Stimulated activated naive CD8-positive, alpha-beta T cell treated with anti-CD3 and anti-CD28 coated beads, Interleukin-15, Interleukin-2, amounts not matched to agents 100 ng/mL and 50 ng/mL, for 24 hours (primary cell): ENCODE measurements around the gene PAK1IP1.
A peak's percentile ranks its signal among the peaks of the same experiment; 100 is the strongest.
"Not testable (repeated sequence)": the region's sequence is repeated elsewhere in the genome, so short reads cannot be mapped to it uniquely, and the experiment has no call there.

Experiments used
- H3K27ac Mint-ChIP-seq: one replicate; pipeline ENCODE4 v1.8.0; 2021; ENCODE audit warnings: mild to moderate bottlenecking, mixed read lengths
- H3K27me3 Mint-ChIP-seq: one replicate; pipeline ENCODE4 v1.8.0; 2021; ENCODE audit warnings: mixed read lengths
- H3K36me3 Mint-ChIP-seq: one replicate; pipeline ENCODE4 v1.8.0; 2021; ENCODE audit warnings: low read depth, mixed read lengths
- H3K4me1 Mint-ChIP-seq: one replicate; pipeline ENCODE4 v1.8.0; 2021; ENCODE audit warnings: low read depth, mixed read lengths
- H3K4me3 Mint-ChIP-seq: one replicate; pipeline ENCODE4 v1.8.0; 2021; ENCODE audit warnings: mild to moderate bottlenecking, mixed read lengths
- H3K9me3 Mint-ChIP-seq: one replicate; pipeline ENCODE4 v1.8.0; 2021; ENCODE audit warnings: mixed read lengths

The PAK1IP1 gene

GRCh38 chr6:10720960-10721849 is 26.4 kb downstream of the PAK1IP1 start:
- peak overlapping the region; percentile 87 for H3K27ac Mint-ChIP-seq
- not testable (repeated sequence) for H3K27me3 Mint-ChIP-seq

DNA sequence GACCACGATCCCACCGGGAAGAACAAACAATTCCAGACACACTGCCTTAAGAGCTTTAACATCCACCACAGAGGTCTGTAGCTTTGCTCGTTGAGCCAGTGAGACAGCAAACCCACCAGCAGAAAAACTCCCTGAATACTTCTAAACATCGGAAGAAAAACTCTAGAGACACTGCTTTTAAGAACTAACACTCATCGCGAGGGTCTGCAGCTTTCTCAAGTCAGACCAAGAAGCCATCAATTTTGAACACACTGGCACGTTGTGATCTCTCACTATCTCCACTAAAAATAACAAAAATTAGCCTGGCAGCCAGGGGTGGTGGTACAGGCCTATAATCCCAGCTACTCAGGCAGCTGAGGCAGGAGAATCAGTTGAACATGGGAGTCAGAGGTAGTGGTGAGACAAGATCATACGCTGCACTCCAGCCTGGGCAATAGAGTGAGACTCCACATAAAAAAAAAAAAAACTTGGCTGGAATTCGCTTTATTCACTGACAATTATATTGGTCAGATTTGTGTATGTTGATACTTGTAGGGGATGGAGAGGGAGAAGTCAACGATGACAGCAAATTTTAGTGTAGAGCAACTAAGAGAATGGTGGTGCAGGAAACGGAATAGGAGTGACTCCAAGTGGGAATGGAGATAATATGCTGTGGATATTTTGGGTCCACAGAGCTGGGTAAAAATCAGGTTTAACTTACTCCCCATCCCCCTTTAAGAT is 27.2 kb downstream of the PAK1IP1 start:
- H3K9me3 Mint-ChIP-seq: no peaks in the 10 kb centered on the region
- peaks cover 10% of the 10 kb centered on the region for H3K36me3 Mint-ChIP-seq
- H3K27me3 Mint-ChIP-seq: no peaks in the 10 kb centered on the region
- peak overlapping the region; percentile 93 for H3K4me3 Mint-ChIP-seq
- H3K4me1 Mint-ChIP-seq: peaks cover 52% of the 10 kb centered on the region
- peak overlapping the region; percentile 87 for H3K27ac Mint-ChIP-seq

More at GRCh38 chr6:10720960-10721849, 26.4 kb downstream of the PAK1IP1 start:
- H3K36me3 Mint-ChIP-seq, H3K9me3 Mint-ChIP-seq: not testable (repeated sequence)
- Mint-ChIP-seq H3K4me3 (peak overlapping the region; percentile 93), H3K4me1 (peaks cover 47% of the 10 kb centered on the region)

DNA sequence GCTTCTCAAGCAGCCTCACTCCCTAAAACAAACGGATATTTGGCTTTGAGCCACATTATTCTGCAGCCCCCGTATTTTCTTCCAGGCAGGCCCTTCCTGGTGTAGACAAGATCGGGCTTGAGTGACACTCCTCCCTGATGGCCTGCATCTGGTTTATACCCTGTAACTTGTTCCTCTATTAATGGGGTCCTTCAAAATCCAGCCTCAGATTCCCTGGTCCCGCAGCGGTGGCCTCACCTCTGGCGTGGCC is 27.7 kb downstream of the PAK1IP1 start:
- Mint-ChIP-seq H3K4me1 (peaks cover 54% of the 10 kb centered on the region), H3K4me3 (peak overlapping the region; percentile 93), H3K9me3 (no peaks in the 10 kb centered on the region), H3K27ac (peak overlapping the region; percentile 87), H3K36me3 (peaks cover 12% of the 10 kb centered on the region), H3K27me3 (no peaks in the 10 kb centered on the region)

DNA sequence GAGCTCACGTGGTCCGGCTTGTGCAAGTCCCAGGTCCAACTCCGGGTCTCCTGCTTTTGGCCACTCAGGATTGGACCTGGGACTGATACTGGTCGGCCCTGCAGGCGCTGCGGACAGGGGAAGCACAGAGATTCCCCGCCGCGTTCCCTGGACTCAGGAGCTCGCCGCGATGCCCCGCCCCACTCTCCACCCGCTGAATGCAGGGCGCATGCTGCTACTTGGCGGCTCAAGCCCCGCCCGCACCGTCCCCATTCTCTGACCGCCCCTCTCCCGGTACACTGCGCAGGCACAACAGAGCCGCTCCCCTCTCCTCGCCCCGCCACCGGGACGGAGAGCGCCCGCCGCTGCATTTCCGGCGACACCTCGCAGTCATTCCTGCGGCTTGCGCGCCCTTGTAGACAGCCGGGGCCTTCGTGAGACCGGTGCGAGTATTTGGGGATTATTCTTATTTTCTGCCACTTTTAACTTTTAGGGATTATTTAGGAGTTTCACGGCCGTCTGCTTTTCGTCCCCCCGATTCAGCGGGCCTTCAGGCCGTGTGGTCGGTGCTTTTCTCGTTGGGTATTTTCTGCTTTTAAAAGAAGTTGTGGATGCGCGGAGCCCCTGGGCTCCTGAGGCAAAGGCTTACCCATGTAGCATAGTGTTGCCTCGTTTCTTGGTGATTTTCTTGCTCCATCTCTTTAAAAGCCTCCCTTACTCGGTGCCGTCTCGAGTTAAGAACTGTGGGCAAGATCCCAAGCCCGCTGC is 28.2 kb downstream of the PAK1IP1 start, which contains the start of gene TMEM14C:
Gene TMEM14C, plus strand, starts transcription at position 251 of the 747 bp plus-strand sequence. CDS start 1,544 bp downstream, outside the sequence.
- Mint-ChIP-seq H3K36me3 (peaks cover 15% of the 10 kb centered on the region), H3K4me1 (peaks cover 57% of the 10 kb centered on the region), H3K9me3 (no peaks in the 10 kb centered on the region), H3K27ac (peak within 1 kb of the TSS; percentile 87), H3K27me3 (no peaks in the 10 kb centered on the region), H3K4me3 (peak within 1 kb of the TSS; percentile 93)

GRCh38 chr6:10723567-10723881 is 28.8 kb downstream of the PAK1IP1 start:
- Mint-ChIP-seq H3K4me1 (peaks cover 58% of the 10 kb centered on the region), H3K27me3 (no peaks in the 10 kb centered on the region), H3K4me3 (peak overlapping the region; percentile 93), H3K27ac (peak overlapping the region; percentile 87), H3K9me3 (no peaks in the 10 kb centered on the region), H3K36me3 (peaks cover 19% of the 10 kb centered on the region)

DNA sequence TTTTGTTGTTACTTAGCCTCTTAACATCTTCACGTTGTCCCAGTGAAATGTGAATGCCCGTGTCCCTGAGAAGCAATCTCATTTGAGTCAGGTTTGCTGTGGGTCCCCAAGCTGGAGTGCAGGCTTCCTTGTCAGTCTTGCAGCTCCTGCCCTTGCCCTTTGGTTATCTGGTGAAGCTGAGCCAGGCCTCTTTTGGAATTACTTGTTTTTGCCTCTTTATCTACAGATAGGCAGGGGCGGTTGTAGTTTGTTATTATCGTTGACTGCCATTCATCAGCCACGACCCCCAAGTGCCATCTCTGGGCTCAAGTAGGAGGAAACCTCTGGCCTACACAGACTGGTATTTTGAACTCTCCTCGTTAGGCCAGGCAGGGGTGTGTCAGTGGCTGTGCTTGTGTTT is 30.3 kb downstream of the PAK1IP1 start:
- Mint-ChIP-seq H3K36me3 (peaks cover 20% of the 10 kb centered on the region), H3K9me3 (no peaks in the 10 kb centered on the region), H3K27ac (no peak overlapping the region), H3K4me3 (no peak overlapping the region), H3K27me3 (no peaks in the 10 kb centered on the region), H3K4me1 (peaks cover 50% of the 10 kb centered on the region)

DNA sequence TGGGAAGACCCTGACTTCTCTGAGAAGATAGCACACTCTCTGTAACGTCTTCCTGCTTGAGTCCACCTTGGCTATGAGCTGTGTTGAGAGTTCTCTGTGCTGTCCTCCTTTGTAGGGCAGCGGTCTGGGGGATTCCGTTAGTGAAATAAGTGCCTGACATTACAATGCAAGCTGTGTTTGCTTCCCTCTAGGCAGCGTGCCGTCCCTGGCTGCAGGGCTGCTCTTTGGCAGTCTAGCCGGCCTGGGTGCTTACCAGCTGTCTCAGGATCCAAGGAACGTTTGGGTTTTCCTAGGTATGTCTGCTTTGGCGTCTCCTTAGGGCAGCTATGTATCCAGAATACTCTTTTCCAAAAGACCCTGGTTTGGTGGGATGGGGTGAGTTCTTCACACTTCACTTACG is 30.9 kb downstream of the PAK1IP1 start:
- Mint-ChIP-seq H3K27me3 (no peaks in the 10 kb centered on the region), H3K4me1 (peaks cover 50% of the 10 kb centered on the region), H3K27ac (no peak overlapping the region), H3K9me3 (no peaks in the 10 kb centered on the region), H3K36me3 (peaks cover 27% of the 10 kb centered on the region), H3K4me3 (no peak overlapping the region)

DNA sequence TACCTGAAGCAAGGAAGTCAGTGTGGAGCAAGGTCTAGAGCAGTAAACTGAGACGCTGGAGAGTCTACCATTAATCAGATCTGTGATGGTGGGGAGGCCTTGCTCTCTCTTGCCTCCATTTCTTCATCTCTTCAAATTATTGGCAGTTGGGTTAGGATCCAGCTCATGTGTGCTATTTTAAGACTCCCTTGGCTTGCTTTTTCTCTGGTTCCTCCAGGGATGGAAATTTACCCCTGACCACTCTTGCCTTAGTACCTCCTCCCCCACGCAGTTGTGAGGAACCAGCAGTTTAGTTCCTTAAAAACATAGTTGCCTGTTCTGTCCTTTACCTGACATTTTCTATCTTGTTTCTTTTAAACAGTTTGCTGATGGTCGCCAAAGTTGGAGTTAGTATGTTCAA is 35.5 kb downstream of the PAK1IP1 start:
- H3K36me3 Mint-ChIP-seq: peaks cover 34% of the 10 kb centered on the region
- H3K9me3 Mint-ChIP-seq: no peaks in the 10 kb centered on the region
- H3K4me3 Mint-ChIP-seq: no peak overlapping the region
- H3K27ac Mint-ChIP-seq: no peak overlapping the region
- H3K27me3 Mint-ChIP-seq: no peaks in the 10 kb centered on the region
- peaks cover 17% of the 10 kb centered on the region for H3K4me1 Mint-ChIP-seq

DNA sequence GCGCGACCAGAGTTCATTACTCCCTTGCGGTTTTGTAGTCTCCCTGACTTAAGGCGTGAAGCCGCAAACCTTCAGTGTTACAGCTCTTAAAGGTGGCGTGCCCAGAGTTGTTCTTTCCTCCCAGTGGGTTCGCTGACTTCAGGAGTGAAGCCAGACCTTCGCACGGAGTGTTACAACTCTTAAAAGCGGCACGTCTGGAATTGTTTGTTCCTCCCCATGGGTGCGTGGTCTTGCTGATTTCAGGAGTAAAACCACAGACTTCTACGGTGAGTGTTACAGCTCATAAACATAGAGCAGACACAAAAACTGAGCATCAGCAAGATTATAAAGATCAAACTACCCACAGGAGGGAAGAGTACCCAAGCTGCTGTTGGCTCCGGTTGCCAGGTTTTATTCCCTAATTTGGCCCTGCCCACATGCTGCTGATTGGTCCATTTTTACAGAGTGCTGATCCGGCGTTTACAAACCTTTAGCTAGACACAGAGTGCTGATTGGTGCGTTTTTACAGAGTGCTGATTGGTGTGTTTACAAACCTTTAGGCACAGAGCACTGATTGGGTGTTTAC is 38.5 kb downstream of the PAK1IP1 start:
- Mint-ChIP-seq H3K27ac (no peak overlapping the region), H3K9me3 (no peaks in the 10 kb centered on the region), H3K4me3 (no peak overlapping the region), H3K4me1 (no peaks in the 10 kb centered on the region), H3K27me3 (no peaks in the 10 kb centered on the region), H3K36me3 (peaks cover 19% of the 10 kb centered on the region)

DNA sequence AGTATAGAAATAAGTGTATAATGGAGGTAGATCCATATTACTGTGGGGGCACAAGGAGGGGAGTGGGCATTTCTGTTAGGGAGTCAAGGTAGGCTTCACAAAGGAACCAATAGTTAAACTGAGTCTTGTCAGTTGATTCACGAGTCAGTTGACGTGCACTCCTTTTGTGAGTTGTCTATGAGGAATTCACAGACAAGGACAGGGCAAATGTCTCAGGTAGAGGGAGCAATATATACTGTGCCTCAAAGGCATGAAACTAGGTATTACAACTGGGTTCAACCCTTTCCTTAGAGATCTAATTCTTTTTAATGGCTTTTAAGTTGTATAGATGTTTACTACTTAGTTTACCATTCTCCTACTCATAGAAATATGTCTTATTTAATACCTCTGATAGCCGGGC is 39.1 kb downstream of the PAK1IP1 start:
- Mint-ChIP-seq H3K27me3 (no peaks in the 10 kb centered on the region), H3K9me3 (no peaks in the 10 kb centered on the region), H3K4me1 (no peaks in the 10 kb centered on the region), H3K27ac (no peak overlapping the region), H3K4me3 (no peak overlapping the region), H3K36me3 (peaks cover 22% of the 10 kb centered on the region)

- Mint-ChIP-seq H3K4me1 (no peaks in the 10 kb centered on the region), H3K36me3 (peaks cover 14% of the 10 kb centered on the region), H3K4me3 (no peak overlapping the region)
These were observed 42.0 kb downstream of the PAK1IP1 start for GRCh38 chr6:10736731-10737130.

GRCh38 chr6:10740061-10740460 is 45.3 kb downstream of the PAK1IP1 start:
- no peaks in the 10 kb centered on the region for H3K4me1 Mint-ChIP-seq
- H3K9me3 Mint-ChIP-seq: no peaks in the 10 kb centered on the region
- H3K27me3 Mint-ChIP-seq: no peaks in the 10 kb centered on the region
- H3K36me3 Mint-ChIP-seq: peaks cover 6% of the 10 kb centered on the region
- H3K4me3 Mint-ChIP-seq: no peak overlapping the region
- H3K27ac Mint-ChIP-seq: no peak overlapping the region

More at GRCh38 chr6:10736731-10737130, 42.0 kb downstream of the PAK1IP1 start:
- Mint-ChIP-seq H3K27ac (no peak overlapping the region), H3K27me3 (no peaks in the 10 kb centered on the region), H3K9me3 (no peaks in the 10 kb centered on the region)

GRCh38 chr6:10741643-10742042 is 46.9 kb downstream of the PAK1IP1 start:
- H3K27me3 Mint-ChIP-seq, H3K4me3 Mint-ChIP-seq, H3K4me1 Mint-ChIP-seq, H3K9me3 Mint-ChIP-seq, H3K27ac Mint-ChIP-seq: not testable (repeated sequence)
- H3K36me3 Mint-ChIP-seq: peaks cover 11% of the 10 kb centered on the region

GRCh38 chr6:10742251-10742650 is 47.5 kb downstream of the PAK1IP1 start:
- Mint-ChIP-seq H3K27ac (no peak overlapping the region), H3K27me3 (no peaks in the 10 kb centered on the region), H3K4me1 (peaks cover 7% of the 10 kb centered on the region), H3K4me3 (no peak overlapping the region), H3K36me3 (peaks cover 11% of the 10 kb centered on the region), H3K9me3 (no peaks in the 10 kb centered on the region)

- peaks cover 7% of the 10 kb centered on the region for H3K36me3 Mint-ChIP-seq
- no peaks in the 10 kb centered on the region for H3K9me3 Mint-ChIP-seq
- no peak overlapping the region for H3K27ac Mint-ChIP-seq
- no peak overlapping the region for H3K4me3 Mint-ChIP-seq
- H3K4me1 Mint-ChIP-seq: peaks cover 8% of the 10 kb centered on the region
- H3K27me3 Mint-ChIP-seq: no peaks in the 10 kb centered on the region
These were observed 48.7 kb downstream of the PAK1IP1 start for GRCh38 chr6:10743515-10743914.
